Measurements from ENCODE around the gene NARF.
A peak's percentile ranks its signal among the peaks of the same experiment; 100 is the strongest.

Gene NARF

DNA sequence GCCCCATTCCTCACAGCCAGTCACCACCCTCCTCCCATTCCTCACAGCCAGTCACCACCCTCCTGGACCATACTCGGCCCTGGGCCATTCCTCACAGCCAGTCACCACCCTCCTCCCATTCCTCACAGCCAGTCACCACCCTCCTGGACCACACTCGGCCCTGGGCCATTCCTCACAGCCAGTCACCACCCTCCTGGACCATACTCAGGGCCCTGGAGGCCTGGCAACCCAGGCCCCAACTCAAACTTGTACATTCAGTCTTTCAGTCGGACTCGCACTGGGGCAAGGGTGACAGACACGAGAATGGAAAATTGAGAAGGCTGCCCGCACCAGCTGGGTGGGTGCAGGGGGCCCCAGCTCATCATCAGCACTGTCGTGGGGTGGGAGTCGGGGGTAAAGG is 30.6 kb downstream of the NARF start:
- no CpG with 5 or more reads among the region's 8 CpGs for WGBS (ENCODE audit: extremely low coverage, insufficient coverage, low lambda C conversion rate)
- no peak overlapping the region for H2BK15ac ChIP-seq (replicated peaks; ENCODE audit: low read depth)
- H3K4me2 ChIP-seq (ENCODE audit: low read length) = no peak overlapping the region
- no peaks in the 10 kb centered on the region for H3K79me2 ChIP-seq (ENCODE audit: control insufficient read depth, insufficient read depth, low read length)
- no peaks in the 10 kb centered on the region for H3K27me3 ChIP-seq (ENCODE audit: insufficient read depth, low read length, poor library complexity)
- H2BK120ac ChIP-seq (ENCODE audit: low read depth, low read length) = no peak overlapping the region
- no peak overlapping the region for H3K9ac ChIP-seq (ENCODE audit: low read length)
- no peak overlapping the region for H3K4ac ChIP-seq (ENCODE audit: low read depth, low read length)
- H4K8ac ChIP-seq (ENCODE audit: low read depth, low read length) = no peak overlapping the region
- H3K4me1 ChIP-seq (ENCODE audit: control insufficient read depth, low read depth, low read length) = no peaks in the 10 kb centered on the region
- no peak for DNase-seq
- no peaks in the 10 kb centered on the region for H3K79me1 ChIP-seq (ENCODE audit: low read length)
- no peak overlapping the region for H4K5ac ChIP-seq (ENCODE audit: low read length)
- no peak overlapping the region for H3K4me3 ChIP-seq (ENCODE audit: low read length)
- H3K27ac ChIP-seq (ENCODE audit: low read depth, low read length) = no peak overlapping the region
- H3K23ac ChIP-seq (ENCODE audit: low read length) = no peak overlapping the region
- no peak overlapping the region for H2AK5ac ChIP-seq (ENCODE audit: low read length)
- H3K36me3 ChIP-seq (ENCODE audit: control insufficient read depth, insufficient read depth, low read length) = peaks cover 5% of the 10 kb centered on the region
- no peak overlapping the region for H2BK5ac ChIP-seq (ENCODE audit: low read length)
- no peak overlapping the region for H3K18ac ChIP-seq (ENCODE audit: low read length)
- no peak overlapping the region for H3K56ac ChIP-seq (ENCODE audit: low read length)

DNA sequence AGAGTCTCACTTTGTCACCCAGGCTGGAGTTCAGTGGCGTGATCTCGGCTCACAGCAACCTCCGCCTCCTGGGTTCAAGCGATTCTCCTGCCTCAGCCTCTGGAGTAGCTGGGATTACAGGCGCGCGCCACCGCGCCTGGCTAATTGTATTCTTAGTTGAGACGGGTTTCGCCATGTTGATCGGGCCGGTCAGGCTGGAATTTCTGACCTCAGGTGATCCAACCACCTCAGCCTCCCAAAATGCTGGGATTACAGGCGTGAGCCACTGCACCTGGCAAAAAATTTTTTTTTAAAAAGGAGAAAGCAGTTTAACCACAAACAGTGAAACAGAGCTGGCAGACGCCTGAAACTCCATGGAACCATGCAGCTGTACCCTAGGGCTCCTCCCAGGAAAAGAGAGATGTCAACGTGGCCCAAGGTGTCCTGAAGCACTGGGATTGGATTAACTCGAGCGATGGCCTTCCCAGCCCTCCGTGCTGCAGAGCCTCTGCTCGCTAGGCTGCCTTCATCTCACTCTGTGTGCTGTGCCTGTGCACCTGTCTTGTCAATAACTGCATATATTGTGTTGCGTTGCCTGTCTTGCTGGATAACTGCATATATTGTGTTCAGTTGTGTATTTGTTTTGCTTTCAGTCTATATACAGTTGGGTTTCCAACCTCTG is 31.4 kb downstream of the NARF start:
- H3K27ac ChIP-seq (ENCODE audit: low read depth, low read length) = no peak overlapping the region
- H3K36me3 ChIP-seq (ENCODE audit: control insufficient read depth, insufficient read depth, low read length) = peaks cover 5% of the 10 kb centered on the region
- no peak overlapping the region for H2BK5ac ChIP-seq (ENCODE audit: low read length)

GRCh38 chr17:82490512-82491195 is 32.1 kb downstream of the NARF start:
- Histone ChIP-seq H3K4ac (ENCODE audit: low read depth, low read length) (no peak overlapping the region), H3K4me1 (ENCODE audit: control insufficient read depth, low read depth, low read length) (no peaks in the 10 kb centered on the region), H3K79me1 (ENCODE audit: low read length) (no peaks in the 10 kb centered on the region), H3K56ac (ENCODE audit: low read length) (no peak overlapping the region), H3K23ac (ENCODE audit: low read length) (peak overlapping the region; percentile 24), H2BK120ac (ENCODE audit: low read depth, low read length) (no peak overlapping the region), H3K4me2 (ENCODE audit: low read length) (no peak overlapping the region), H3K4me3 (ENCODE audit: low read length) (no peak overlapping the region), H2AK5ac (ENCODE audit: low read length) (no peak overlapping the region), H3K18ac (ENCODE audit: low read length) (no peak overlapping the region), H3K9ac (ENCODE audit: low read length) (no peak overlapping the region), H3K27ac (ENCODE audit: low read depth, low read length) (no peak overlapping the region), H3K27me3 (ENCODE audit: insufficient read depth, low read length, poor library complexity) (no peaks in the 10 kb centered on the region), H3K36me3 (ENCODE audit: control insufficient read depth, insufficient read depth, low read length) (peaks cover 3% of the 10 kb centered on the region), H2BK15ac (replicated peaks; ENCODE audit: low read depth) (no peak overlapping the region), H4K8ac (ENCODE audit: low read depth, low read length) (no peak overlapping the region), H3K79me2 (ENCODE audit: control insufficient read depth, insufficient read depth, low read length) (no peaks in the 10 kb centered on the region), H2BK5ac (ENCODE audit: low read length) (no peak overlapping the region), H4K5ac (ENCODE audit: low read length) (no peak overlapping the region)
- no peak for DNase-seq
- no CpG with 5 or more reads among the region's 25 CpGs for WGBS (ENCODE audit: extremely low coverage, insufficient coverage, low lambda C conversion rate)

More for the DNA sequence above, 31.4 kb downstream of the NARF start:
- H3K79me1 ChIP-seq (ENCODE audit: low read length) = no peaks in the 10 kb centered on the region
- no peak overlapping the region for H4K8ac ChIP-seq (ENCODE audit: low read depth, low read length)
- H3K4ac ChIP-seq (ENCODE audit: low read depth, low read length) = no peak overlapping the region
- no peak overlapping the region for H2AK5ac ChIP-seq (ENCODE audit: low read length)
- no peak overlapping the region for H3K4me2 ChIP-seq (ENCODE audit: low read length)
- H2BK120ac ChIP-seq (ENCODE audit: low read depth, low read length) = no peak overlapping the region
- no peak overlapping the region for H3K4me3 ChIP-seq (ENCODE audit: low read length)
- no peak overlapping the region for H2BK15ac ChIP-seq (replicated peaks; ENCODE audit: low read depth)
- H3K18ac ChIP-seq (ENCODE audit: low read length) = no peak overlapping the region
- no peaks in the 10 kb centered on the region for H3K4me1 ChIP-seq (ENCODE audit: control insufficient read depth, low read depth, low read length)
- no peaks in the 10 kb centered on the region for H3K27me3 ChIP-seq (ENCODE audit: insufficient read depth, low read length, poor library complexity)
- H3K56ac ChIP-seq (ENCODE audit: low read length) = no peak overlapping the region
- H3K23ac ChIP-seq (ENCODE audit: low read length) = no peak overlapping the region
- no peak for DNase-seq
- no peak overlapping the region for H4K5ac ChIP-seq (ENCODE audit: low read length)
- no peaks in the 10 kb centered on the region for H3K79me2 ChIP-seq (ENCODE audit: control insufficient read depth, insufficient read depth, low read length)
- H3K9ac ChIP-seq (ENCODE audit: low read length) = no peak overlapping the region
- WGBS (ENCODE audit: extremely low coverage, insufficient coverage, low lambda C conversion rate) = no CpG with 5 or more reads among the region's 21 CpGs

DNA sequence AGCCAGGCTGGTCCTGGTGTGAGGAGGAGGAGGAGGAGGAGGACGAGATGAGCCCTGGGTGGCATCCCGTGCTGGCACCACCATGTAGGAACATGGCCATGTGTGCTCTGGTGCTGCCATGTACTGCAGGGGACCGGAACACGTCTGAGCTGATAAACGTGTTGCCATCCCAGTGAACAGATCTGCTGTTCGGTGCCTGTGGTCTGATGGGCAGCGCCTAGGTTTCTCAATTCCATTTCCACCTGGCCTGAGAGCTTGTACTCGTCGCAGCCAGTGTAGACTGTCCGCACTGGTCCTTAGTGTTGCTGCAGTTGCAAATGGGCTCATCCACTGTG is 32.6 kb downstream of the NARF start:
- Histone ChIP-seq H3K9ac (ENCODE audit: low read length) (no peak overlapping the region), H3K4me1 (ENCODE audit: control insufficient read depth, low read depth, low read length) (no peaks in the 10 kb centered on the region), H2AK5ac (ENCODE audit: low read length) (no peak overlapping the region), H2BK120ac (ENCODE audit: low read depth, low read length) (no peak overlapping the region), H3K4me3 (ENCODE audit: low read length) (no peak overlapping the region), H3K36me3 (ENCODE audit: control insufficient read depth, insufficient read depth, low read length) (peaks cover 3% of the 10 kb centered on the region), H3K27ac (ENCODE audit: low read depth, low read length) (no peak overlapping the region), H3K56ac (ENCODE audit: low read length) (no peak overlapping the region), H3K79me1 (ENCODE audit: low read length) (no peaks in the 10 kb centered on the region), H3K79me2 (ENCODE audit: control insufficient read depth, insufficient read depth, low read length) (no peaks in the 10 kb centered on the region), H3K18ac (ENCODE audit: low read length) (no peak overlapping the region), H3K23ac (ENCODE audit: low read length) (no peak overlapping the region), H3K27me3 (ENCODE audit: insufficient read depth, low read length, poor library complexity) (no peaks in the 10 kb centered on the region), H4K8ac (ENCODE audit: low read depth, low read length) (no peak overlapping the region), H2BK15ac (replicated peaks; ENCODE audit: low read depth) (no peak overlapping the region), H2BK5ac (ENCODE audit: low read length) (no peak overlapping the region), H3K4me2 (ENCODE audit: low read length) (no peak overlapping the region), H4K5ac (ENCODE audit: low read length) (no peak overlapping the region), H3K4ac (ENCODE audit: low read depth, low read length) (no peak overlapping the region)
- no peak for DNase-seq
- WGBS (ENCODE audit: extremely low coverage, insufficient coverage, low lambda C conversion rate) = no CpG with 5 or more reads among the region's 10 CpGs

- H3K9ac ChIP-seq (ENCODE audit: low read length) = no peak overlapping the region
- H2BK5ac ChIP-seq (ENCODE audit: low read length) = no peak overlapping the region
- no peak overlapping the region for H3K56ac ChIP-seq (ENCODE audit: low read length)
- H3K4me2 ChIP-seq (ENCODE audit: low read length) = no peak overlapping the region
- no peak overlapping the region for H3K4me3 ChIP-seq (ENCODE audit: low read length)
- H2BK15ac ChIP-seq (replicated peaks; ENCODE audit: low read depth) = no peak overlapping the region
- no peak overlapping the region for H3K27ac ChIP-seq (ENCODE audit: low read depth, low read length)
- H3K79me1 ChIP-seq (ENCODE audit: low read length) = no peaks in the 10 kb centered on the region
- no peak for DNase-seq
- no peak overlapping the region for H3K23ac ChIP-seq (ENCODE audit: low read length)
- no peaks in the 10 kb centered on the region for H3K4me1 ChIP-seq (ENCODE audit: control insufficient read depth, low read depth, low read length)
- no peaks in the 10 kb centered on the region for H3K27me3 ChIP-seq (ENCODE audit: insufficient read depth, low read length, poor library complexity)
- no peak overlapping the region for H3K4ac ChIP-seq (ENCODE audit: low read depth, low read length)
- WGBS (ENCODE audit: extremely low coverage, insufficient coverage, low lambda C conversion rate) = no CpG with 5 or more reads among the region's 15 CpGs
- H2BK120ac ChIP-seq (ENCODE audit: low read depth, low read length) = no peak overlapping the region
- no peak overlapping the region for H3K18ac ChIP-seq (ENCODE audit: low read length)
- peaks cover 3% of the 10 kb centered on the region for H3K36me3 ChIP-seq (ENCODE audit: control insufficient read depth, insufficient read depth, low read length)
- no peak overlapping the region for H4K5ac ChIP-seq (ENCODE audit: low read length)
- no peak overlapping the region for H4K8ac ChIP-seq (ENCODE audit: low read depth, low read length)
- no peaks in the 10 kb centered on the region for H3K79me2 ChIP-seq (ENCODE audit: control insufficient read depth, insufficient read depth, low read length)
- H2AK5ac ChIP-seq (ENCODE audit: low read length) = no peak overlapping the region
Observed at GRCh38 chr17:82491533-82491932, 33.0 kb downstream of the NARF start.
